ENCODE data around the gene MTUS2. TPM values are rescaled to one million over a fixed set of nuclear protein-coding genes. Genes with fewer than 3 reads are reported as not detected.

MTUS2 gene
- total RNA-seq, 1 experiment from 2014 or later: not detected

DNA sequence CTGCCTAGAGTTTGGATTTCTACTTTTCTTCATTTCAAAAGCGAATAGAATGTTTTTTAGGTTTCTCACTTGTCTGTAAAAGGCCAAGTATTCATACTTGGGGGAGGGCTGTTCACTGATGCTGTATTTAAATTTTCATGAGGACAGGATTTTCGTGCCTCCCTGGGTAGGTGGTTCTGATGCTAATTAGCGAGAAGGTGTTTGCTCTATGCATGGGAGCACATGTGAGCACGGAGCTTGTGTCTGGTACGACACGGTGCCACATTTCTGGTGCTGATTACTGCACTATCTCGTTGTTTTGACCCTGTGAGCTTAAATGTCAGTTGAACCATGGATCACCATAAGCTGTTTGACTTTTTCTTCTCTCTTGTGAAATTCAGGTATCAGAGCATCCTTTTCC, 45.8 kb downstream of the MTUS2 start:
- no TSS peak for BruUV-seq (replicated peaks)
- H3K4me3 ChIP-seq (ENCODE audit: low read length): no peak overlapping the region
- no peak overlapping the region for H3K9ac ChIP-seq (ENCODE audit: low read length)
- no peak overlapping the region for H2AFZ ChIP-seq (ENCODE audit: low read length)
- H3K4me2 ChIP-seq (ENCODE audit: low read length): no peak overlapping the region
- ChIA-PET POLR2A (ENCODE audit: unreplicated experiment) (no interaction called here), CTCF (no interaction called here)
- no peaks in the 10 kb centered on the region for H3K36me3 ChIP-seq (ENCODE audit: low read depth, low read length)
- H3K9me3 ChIP-seq (ENCODE audit: low read length): no peaks in the 10 kb centered on the region
- H3K4me1 ChIP-seq (ENCODE audit: insufficient read depth, low read length): no peaks in the 10 kb centered on the region
- no peaks in the 10 kb centered on the region for H4K20me1 ChIP-seq (ENCODE audit: low read length)
- no peak overlapping the region for H3K27ac ChIP-seq (ENCODE audit: low read length)
- intact Hi-C loops (cut with micrococcal nuclease): no loop called here
- ATAC-seq (no peak), DNase-seq (no peak)
- H3F3A ChIP-seq (ENCODE audit: low read length, unreplicated experiment): no peaks in the 10 kb centered on the region
- peaks cover 19% of the 10 kb centered on the region for H3K27me3 ChIP-seq (ENCODE audit: low read length)
- no peaks in the 10 kb centered on the region for H3K79me2 ChIP-seq (ENCODE audit: low read length)
- TF ChIP-seq EZH2 (IDR thresholded peaks at IDR 0.05; ENCODE audit: low read length, unreplicated experiment) (no peak), EZH2phosphoT487 (IDR thresholded peaks at IDR 0.05; ENCODE audit: borderline replicate concordance, low read length) (no peak)
- TF ChIP-seq, protein P1, sequence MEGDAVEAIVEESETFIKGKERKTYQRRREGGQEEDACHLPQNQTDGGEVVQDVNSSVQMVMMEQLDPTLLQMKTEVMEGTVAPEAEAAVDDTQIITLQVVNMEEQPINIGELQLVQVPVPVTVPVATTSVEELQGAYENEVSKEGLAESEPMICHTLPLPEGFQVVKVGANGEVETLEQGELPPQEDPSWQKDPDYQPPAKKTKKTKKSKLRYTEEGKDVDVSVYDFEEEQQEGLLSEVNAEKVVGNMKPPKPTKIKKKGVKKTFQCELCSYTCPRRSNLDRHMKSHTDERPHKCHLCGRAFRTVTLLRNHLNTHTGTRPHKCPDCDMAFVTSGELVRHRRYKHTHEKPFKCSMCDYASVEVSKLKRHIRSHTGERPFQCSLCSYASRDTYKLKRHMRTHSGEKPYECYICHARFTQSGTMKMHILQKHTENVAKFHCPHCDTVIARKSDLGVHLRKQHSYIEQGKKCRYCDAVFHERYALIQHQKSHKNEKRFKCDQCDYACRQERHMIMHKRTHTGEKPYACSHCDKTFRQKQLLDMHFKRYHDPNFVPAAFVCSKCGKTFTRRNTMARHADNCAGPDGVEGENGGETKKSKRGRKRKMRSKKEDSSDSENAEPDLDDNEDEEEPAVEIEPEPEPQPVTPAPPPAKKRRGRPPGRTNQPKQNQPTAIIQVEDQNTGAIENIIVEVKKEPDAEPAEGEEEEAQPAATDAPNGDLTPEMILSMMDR (conservative IDR thresholded peaks at IDR 0.05; ENCODE audit: low read depth, low read length): no peak
- no peaks in the 10 kb centered on the region for H3K9me2 ChIP-seq (replicated peaks; ENCODE audit: low read length)

DNA sequence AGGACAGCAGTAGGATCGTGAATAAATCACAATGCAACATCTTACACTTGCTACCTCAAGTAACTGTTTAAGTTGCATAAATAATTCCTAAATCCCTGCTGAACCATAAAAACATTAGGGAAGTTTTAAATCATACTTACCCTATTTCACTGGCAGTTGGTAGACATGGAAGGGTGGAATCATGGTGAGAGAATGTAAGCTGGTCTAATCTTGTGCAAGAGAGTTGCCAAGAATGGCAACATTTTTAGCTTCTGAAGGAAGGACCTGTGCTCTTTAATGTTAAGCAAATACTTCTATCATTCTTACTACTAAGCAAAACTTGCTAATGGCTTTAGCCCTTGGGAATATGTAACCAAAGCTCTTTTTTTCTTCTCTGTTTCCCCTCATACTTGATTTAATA, 46.8 kb downstream of the MTUS2 start:
- Histone ChIP-seq H3K27me3 (ENCODE audit: low read length) (peaks cover 9% of the 10 kb centered on the region), H3K79me2 (ENCODE audit: low read length) (no peaks in the 10 kb centered on the region), H3F3A (ENCODE audit: low read length, unreplicated experiment) (no peaks in the 10 kb centered on the region), H3K36me3 (ENCODE audit: low read depth, low read length) (no peaks in the 10 kb centered on the region), H3K9me2 (replicated peaks; ENCODE audit: low read length) (no peaks in the 10 kb centered on the region), H4K20me1 (ENCODE audit: low read length) (no peaks in the 10 kb centered on the region), H3K9ac (ENCODE audit: low read length) (no peak overlapping the region), H3K4me1 (ENCODE audit: insufficient read depth, low read length) (no peaks in the 10 kb centered on the region), H3K9me3 (ENCODE audit: low read length) (no peaks in the 10 kb centered on the region), H3K27ac (ENCODE audit: low read length) (no peak overlapping the region), H3K4me3 (ENCODE audit: low read length) (no peak overlapping the region), H2AFZ (ENCODE audit: low read length) (no peak overlapping the region), H3K4me2 (ENCODE audit: low read length) (no peak overlapping the region)
- CTCF ChIA-PET: no interaction called here
- no TSS peak for BruUV-seq (replicated peaks)
- intact Hi-C loops (cut with micrococcal nuclease): no loop called here
- POLR2A ChIA-PET (ENCODE audit: unreplicated experiment): no interaction called here
- DNase-seq (no peak), ATAC-seq (no peak)
- TF ChIP-seq EZH2 (IDR thresholded peaks at IDR 0.05; ENCODE audit: low read length, unreplicated experiment): no peak
- TF ChIP-seq EZH2phosphoT487 (IDR thresholded peaks at IDR 0.05; ENCODE audit: borderline replicate concordance, low read length): no peak
- TF ChIP-seq, protein P1 (conservative IDR thresholded peaks at IDR 0.05; ENCODE audit: low read depth, low read length): no peak

DNA sequence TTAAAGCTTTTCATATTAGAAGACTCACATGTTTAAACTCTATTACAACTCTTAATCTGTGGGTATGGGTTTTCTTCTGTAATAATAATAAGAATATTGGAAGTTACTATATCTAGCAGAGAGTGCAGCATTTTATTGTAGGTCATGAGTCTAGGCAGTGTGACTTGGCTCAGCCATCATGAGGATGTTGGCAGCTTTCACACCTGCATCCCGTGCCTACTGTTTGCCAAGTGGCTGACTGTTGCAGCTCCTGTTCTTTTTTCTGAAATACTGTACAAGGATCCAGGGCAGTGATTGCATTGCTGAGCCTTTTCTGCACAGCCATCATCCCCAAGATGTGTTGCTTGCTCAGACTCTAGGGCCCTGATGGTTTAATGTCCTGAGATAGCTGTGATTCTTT, 47.4 kb downstream of the MTUS2 start:
- intact Hi-C loops (cut with micrococcal nuclease): no loop called here
- CTCF ChIA-PET: no interaction called here
- Histone ChIP-seq H3K4me1 (ENCODE audit: insufficient read depth, low read length) (no peaks in the 10 kb centered on the region), H3K79me2 (ENCODE audit: low read length) (no peaks in the 10 kb centered on the region), H3K4me2 (ENCODE audit: low read length) (no peak overlapping the region), H3K27ac (ENCODE audit: low read length) (no peak overlapping the region), H3F3A (ENCODE audit: low read length, unreplicated experiment) (no peaks in the 10 kb centered on the region), H3K27me3 (ENCODE audit: low read length) (peaks cover 7% of the 10 kb centered on the region), H2AFZ (ENCODE audit: low read length) (no peak overlapping the region), H3K9me2 (replicated peaks; ENCODE audit: low read length) (no peaks in the 10 kb centered on the region), H4K20me1 (ENCODE audit: low read length) (no peaks in the 10 kb centered on the region), H3K9ac (ENCODE audit: low read length) (no peak overlapping the region), H3K4me3 (ENCODE audit: low read length) (no peak overlapping the region), H3K36me3 (ENCODE audit: low read depth, low read length) (no peaks in the 10 kb centered on the region), H3K9me3 (ENCODE audit: low read length) (no peaks in the 10 kb centered on the region)
- no TSS peak for BruUV-seq (replicated peaks)
- TF ChIP-seq EZH2phosphoT487 (IDR thresholded peaks at IDR 0.05; ENCODE audit: borderline replicate concordance, low read length): no peak
- no peak for TF ChIP-seq EZH2 (IDR thresholded peaks at IDR 0.05; ENCODE audit: low read length, unreplicated experiment)
- TF ChIP-seq, protein P1 (conservative IDR thresholded peaks at IDR 0.05; ENCODE audit: low read depth, low read length): no peak
- ATAC-seq: no peak
- no peak for DNase-seq
- POLR2A ChIA-PET (ENCODE audit: unreplicated experiment): no interaction called here
